HepG2 (cell line): ENCODE results near the gene EXOSC6. TPM values are rescaled to one million over a fixed set of nuclear protein-coding genes. Genes with fewer than 3 reads are reported as not detected.

Source experiments
- FOXJ3 ChIP-seq: sonication (generic); formaldehyde crosslinking; IDR thresholded peaks from 2 replicates; pipeline ENCODE4 v1.4.0; 2020; ENCODE audit warnings: missing genetic modification reagents, mild to moderate bottlenecking, borderline replicate concordance
- GABPB1 ChIP-seq: IDR thresholded peaks from 2 replicates; pipeline ENCODE4 v1.6.1; 2016; ENCODE audit warnings: mild to moderate bottlenecking, missing genetic modification reagents, moderate library complexity, missing compliant biosample characterization
- HNRNPLL ChIP-seq: fragments of 200-400 bp; formaldehyde crosslinking; IDR thresholded peaks from 2 replicates; pipeline ENCODE4 v1.6.1; 2017; ENCODE audit warnings: mild to moderate bottlenecking, low read depth, low read length; ENCODE audit not compliant: poor library complexity, severe bottlenecking
- IRF9 ChIP-seq: sonication (generic); formaldehyde crosslinking; IDR thresholded peaks from 2 replicates; pipeline ENCODE4 v1.8.0; 2022; ENCODE audit warnings: missing genetic modification reagents, mild to moderate bottlenecking, borderline replicate concordance
- MEIS2 ChIP-seq: sonication (generic); formaldehyde crosslinking; IDR thresholded peaks from 2 replicates; pipeline ENCODE4 v1.9.0; 2021; ENCODE audit warnings: mild to moderate bottlenecking, missing genetic modification reagents
- POGZ ChIP-seq: sonication (generic); formaldehyde crosslinking; IDR thresholded peaks from 2 replicates; pipeline ENCODE4 v1.4.0; 2020; ENCODE audit warnings: mild to moderate bottlenecking, missing genetic modification reagents
- U2AF2 ChIP-seq: fragments of 200-400 bp; formaldehyde crosslinking; IDR thresholded peaks from 2 replicates; pipeline ENCODE4 v1.6.1; 2017; ENCODE audit warnings: low read depth, mild to moderate bottlenecking, low read length
- XBP1 ChIP-seq: sonication (generic); formaldehyde crosslinking; IDR thresholded peaks from 2 replicates; pipeline ENCODE4 v1.5.0; 2020; ENCODE audit warnings: missing genetic modification reagents
- ZBTB3 ChIP-seq: sonication (generic); formaldehyde crosslinking; IDR thresholded peaks from 2 replicates; pipeline ENCODE4 v1.4.0; 2020; ENCODE audit warnings: low read depth, mild to moderate bottlenecking, moderate library complexity, missing genetic modification reagents, borderline replicate concordance
- ZBTB38 ChIP-seq: sonication (generic); formaldehyde crosslinking; IDR thresholded peaks from 2 replicates; pipeline ENCODE4 v1.5.1; 2020; ENCODE audit warnings: mild to moderate bottlenecking, missing genetic modification reagents
- ZBTB7B ChIP-seq: sonication (generic); formaldehyde crosslinking; IDR thresholded peaks from 2 replicates; pipeline ENCODE4 v1.4.0; 2020; ENCODE audit warnings: missing genetic modification reagents
- ZFP41 ChIP-seq: sonication (generic); formaldehyde crosslinking; IDR thresholded peaks from 2 replicates; pipeline ENCODE4 v1.4.0; 2020; ENCODE audit warnings: mild to moderate bottlenecking, missing genetic modification reagents, borderline replicate concordance
- ZNF260 ChIP-seq: sonication (generic); formaldehyde crosslinking; IDR thresholded peaks from 2 replicates; pipeline ENCODE4 v1.4.0; 2020; ENCODE audit warnings: missing genetic modification reagents, low read depth, mild to moderate bottlenecking, borderline replicate concordance
- ZNF331 ChIP-seq: sonication (generic); formaldehyde crosslinking; IDR thresholded peaks from 2 replicates; pipeline ENCODE4 v1.4.0; 2020; ENCODE audit warnings: missing genetic modification reagents
- ZNF468 ChIP-seq: sonication (generic); formaldehyde crosslinking; IDR thresholded peaks from 2 replicates; pipeline ENCODE4 v1.8.0; 2022; ENCODE audit warnings: mild to moderate bottlenecking, moderate library complexity, missing genetic modification reagents
- ZNF570 ChIP-seq: sonication (generic); formaldehyde crosslinking; IDR thresholded peaks from 2 replicates; pipeline ENCODE4 v1.4.0; 2020; ENCODE audit warnings: mild to moderate bottlenecking, missing genetic modification reagents, borderline replicate concordance
- ZNF597 ChIP-seq: sonication (generic); formaldehyde crosslinking; IDR thresholded peaks from 2 replicates; pipeline ENCODE4 v1.5.0; 2020; ENCODE audit warnings: missing genetic modification reagents
- ZNF674 ChIP-seq: sonication (generic); formaldehyde crosslinking; IDR thresholded peaks from 2 replicates; pipeline ENCODE4 v1.5.0; 2020; ENCODE audit warnings: low read depth, mild to moderate bottlenecking, missing genetic modification reagents
- ZNF747 ChIP-seq: sonication (generic); formaldehyde crosslinking; IDR thresholded peaks from 2 replicates; pipeline ENCODE4 v1.8.1; 2023; ENCODE audit warnings: missing genetic modification reagents, mild to moderate bottlenecking, borderline replicate concordance
- ZNF749 ChIP-seq: sonication (generic); formaldehyde crosslinking; IDR thresholded peaks from 2 replicates; pipeline ENCODE4 v1.8.0; 2022; ENCODE audit warnings: mild to moderate bottlenecking, missing genetic modification reagents, moderate library complexity, borderline replicate concordance
- ZNF772 ChIP-seq: sonication (generic); formaldehyde crosslinking; IDR thresholded peaks from 2 replicates; pipeline ENCODE4 v1.5.0; 2020; ENCODE audit warnings: mild to moderate bottlenecking, missing genetic modification reagents
- ZSCAN9 ChIP-seq: IDR thresholded peaks from 2 replicates; pipeline ENCODE4 v1.6.1; 2016; ENCODE audit warnings: borderline replicate concordance
- polyA plus RNA-seq, 8 experiments: library from polyadenylated mRNA; depleted of rRNA in 3 of 8; stranded (reverse) in 7 of 8; unstranded in 1 of 8; fragments of >200 nt; fragmentation: Illumina TruSeq in 4 of 8; extraction: Trizol in 4 of 8; gene quantifications; 2 replicates each; pipeline versions ENCODE4 v1.2.1 to v1.2.3, GENCODE V29; 2011 to 2016; ENCODE audit warnings: low read depth in 4 of 8, missing spikeins in 1 of 8, mixed read lengths in 1 of 8; ENCODE audit not compliant: insufficient read depth in 1 of 8
- total RNA-seq, 5 experiments: library from RNA; depleted of rRNA; stranded (reverse); fragments of >200 nt; fragmentation: Illumina TruSeq; extraction: Trizol; gene quantifications; 2 replicates each; pipeline ENCODE4 v1.2.3, GENCODE V29; 2016; ENCODE audit warnings: low read depth in 1 of 5
- TF ChIP-seq, protein P1 (sequence below): IDR thresholded peaks from 2 replicates; pipeline ENCODE4 v1.6.1; 2016
- TF ChIP-seq, protein P2 (sequence below): sonication (generic); formaldehyde crosslinking; IDR thresholded peaks from 2 replicates; pipeline ENCODE4 v1.4.0; 2020; ENCODE audit warnings: missing genetic modification reagents
- TF ChIP-seq, protein P3 (sequence below): sonication (generic); formaldehyde crosslinking; IDR thresholded peaks from 2 replicates; pipeline ENCODE4 v1.8.0; 2022; ENCODE audit warnings: mild to moderate bottlenecking, missing genetic modification reagents

The EXOSC6 gene
- total and polyA plus RNA-seq, 2 of the 13 experiments (the other 11 are each of a cell fraction or from before 2014, with no cell fraction given): 13.1 to 39.9 TPM

DNA sequence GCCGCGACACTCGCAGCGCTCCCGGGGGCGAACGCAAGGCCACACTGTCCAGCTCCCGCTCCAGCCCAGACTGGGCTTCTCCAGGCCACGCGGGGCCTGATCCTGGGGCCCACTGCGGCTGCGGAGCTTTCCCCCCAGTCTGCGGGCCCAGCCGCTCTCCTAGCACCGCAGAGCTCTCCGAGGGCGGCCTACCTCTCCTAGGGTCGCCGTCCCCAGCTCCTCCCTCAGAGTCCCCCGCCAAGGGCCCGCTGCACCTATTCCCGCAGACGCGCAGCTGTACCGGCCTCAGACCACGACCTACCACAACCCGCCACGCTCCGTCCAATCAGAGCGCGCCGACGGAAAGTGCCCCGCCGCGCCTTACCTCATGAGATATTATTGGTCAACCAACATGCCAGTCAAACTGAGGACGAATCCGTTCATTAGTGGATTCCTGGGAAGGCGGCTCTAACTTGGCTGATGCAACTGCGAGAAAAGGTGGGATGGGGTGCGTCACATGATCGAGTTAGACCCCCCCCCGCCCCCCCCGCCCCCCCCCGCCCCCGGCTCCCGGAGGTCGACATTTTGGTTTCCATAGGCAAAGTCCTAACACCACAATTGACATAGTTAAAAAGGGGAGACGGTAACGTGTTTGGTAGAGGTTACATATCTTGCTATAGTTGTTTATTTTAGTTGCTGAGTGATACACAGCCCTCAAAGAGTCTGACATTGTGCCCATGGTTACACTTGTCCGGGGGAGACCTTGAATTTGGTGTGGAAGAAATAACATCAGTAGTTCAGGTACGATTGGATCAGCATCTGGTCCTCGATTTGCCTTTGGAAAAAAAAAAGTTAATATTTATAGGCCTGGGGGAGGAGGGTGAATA is 37.7 kb upstream of the EXOSC6 start, which contains the start of gene AARS1 (continued):
- peak; percentile 64; the same call in 1 of the 2 replicates for TF ChIP-seq ZFP41 (CRISPR knock-in tag)
- TF ChIP-seq, protein P1, sequence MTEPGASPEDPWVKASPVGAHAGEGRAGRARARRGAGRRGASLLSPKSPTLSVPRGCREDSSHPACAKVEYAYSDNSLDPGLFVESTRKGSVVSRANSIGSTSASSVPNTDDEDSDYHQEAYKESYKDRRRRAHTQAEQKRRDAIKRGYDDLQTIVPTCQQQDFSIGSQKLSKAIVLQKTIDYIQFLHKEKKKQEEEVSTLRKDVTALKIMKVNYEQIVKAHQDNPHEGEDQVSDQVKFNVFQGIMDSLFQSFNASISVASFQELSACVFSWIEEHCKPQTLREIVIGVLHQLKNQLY (CRISPR knock-in tag): no peak
- peak; percentile 93 for TF ChIP-seq ZNF772 (CRISPR knock-in tag)
- peak; percentile 93 for TF ChIP-seq HNRNPLL
- TF ChIP-seq ZNF331 (CRISPR knock-in tag): peak; percentile 80; the same call in 1 of the 2 replicates
- peak; percentile 87 for TF ChIP-seq GABPB1 (CRISPR knock-in tag)
- TF ChIP-seq U2AF2: no peak
- TF ChIP-seq ZBTB38 (CRISPR knock-in tag): peak; percentile 76; the same call in 1 of the 2 replicates
- TF ChIP-seq XBP1 (CRISPR knock-in tag): peak; percentile 89; the same call in 1 of the 2 replicates
- peak; percentile 30; the same call in 1 of the 2 replicates for TF ChIP-seq ZNF749 (CRISPR knock-in tag)
- TF ChIP-seq ZBTB3 (CRISPR knock-in tag): no peak
- TF ChIP-seq ZNF747 (CRISPR knock-in tag): peak; percentile 68; the same call in 1 of the 2 replicates
- TF ChIP-seq ZNF674: peak; percentile 82; the same call in 1 of the 2 replicates
- no peak for TF ChIP-seq ZNF570 (CRISPR knock-in tag)
- TF ChIP-seq ZSCAN9 (CRISPR knock-in tag): peak; percentile 92
- TF ChIP-seq POGZ (CRISPR knock-in tag): peak; percentile 68; the same call in 1 of the 2 replicates
- peak; percentile 91; the same call in 1 of the 2 replicates for TF ChIP-seq IRF9 (CRISPR knock-in tag)
- TF ChIP-seq, protein P2, sequence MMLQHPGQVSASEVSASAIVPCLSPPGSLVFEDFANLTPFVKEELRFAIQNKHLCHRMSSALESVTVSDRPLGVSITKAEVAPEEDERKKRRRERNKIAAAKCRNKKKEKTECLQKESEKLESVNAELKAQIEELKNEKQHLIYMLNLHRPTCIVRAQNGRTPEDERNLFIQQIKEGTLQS (CRISPR knock-in tag): peak; percentile 75
- TF ChIP-seq ZBTB7B: peak; percentile 68; the same call in 1 of the 2 replicates
- TF ChIP-seq ZNF468 (CRISPR knock-in tag): no peak
- TF ChIP-seq, protein P3, sequence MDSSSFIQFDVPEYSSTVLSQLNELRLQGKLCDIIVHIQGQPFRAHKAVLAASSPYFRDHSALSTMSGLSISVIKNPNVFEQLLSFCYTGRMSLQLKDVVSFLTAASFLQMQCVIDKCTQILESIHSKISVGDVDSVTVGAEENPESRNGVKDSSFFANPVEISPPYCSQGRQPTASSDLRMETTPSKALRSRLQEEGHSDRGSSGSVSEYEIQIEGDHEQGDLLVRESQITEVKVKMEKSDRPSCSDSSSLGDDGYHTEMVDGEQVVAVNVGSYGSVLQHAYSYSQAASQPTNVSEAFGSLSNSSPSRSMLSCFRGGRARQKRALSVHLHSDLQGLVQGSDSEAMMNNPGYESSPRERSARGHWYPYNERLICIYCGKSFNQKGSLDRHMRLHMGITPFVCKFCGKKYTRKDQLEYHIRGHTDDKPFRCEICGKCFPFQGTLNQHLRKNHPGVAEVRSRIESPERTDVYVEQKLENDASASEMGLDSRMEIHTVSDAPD (CRISPR knock-in tag): no peak
- no peak for TF ChIP-seq ZNF260 (CRISPR knock-in tag)
- TF ChIP-seq MEIS2: peak; percentile 91
- no peak for TF ChIP-seq ZNF597
- TF ChIP-seq FOXJ3 (CRISPR knock-in tag): 0 out of 2 replicates have a peak, but pooled peaks have one; percentile 30
